Bronchial epithelial cell (primary cell): ENCODE data around the gene MMP15. TPM values are rescaled to one million over a fixed set of nuclear protein-coding genes. Genes with fewer than 3 reads are reported as not detected.
"Not testable (repeated sequence)": the region's sequence is repeated elsewhere in the genome, so short reads cannot be mapped to it uniquely, and the experiment has no call there.

Experiments
- DNase-seq: peaks from one replicate; pipeline ENCODE4 v3.0.0-alpha.2; 2010; ENCODE audit warnings: low read depth
- FAIRE-seq: peaks from 2 replicates; lab custom pipeline; 2011; peaks lifted over from hg19 to GRCh38; lab: Jason Lieb, UNC
- H3K27me3 ChIP-seq: 2 replicates; pipeline ENCODE4 v1.5.1; 2011; ENCODE audit warnings: low read length; ENCODE audit not compliant: control insufficient read depth, insufficient read depth
- H3K36me3 ChIP-seq: 2 replicates; pipeline ENCODE4 v1.5.1; 2011; ENCODE audit warnings: low read length; ENCODE audit not compliant: control insufficient read depth, insufficient read depth
- H3K4me3 ChIP-seq: 2 replicates; pipeline ENCODE4 v1.5.1; 2011; ENCODE audit warnings: mild to moderate bottlenecking, low read depth, low read length, control low read depth
- total RNA-seq: library from RNA; depleted of rRNA; stranded (reverse); fragments of >200 nt; gene quantifications from 2 replicates; pipeline ENCODE4 v1.2.1, GENCODE V29; 2014
- TF ChIP-seq, protein P1 (sequence below): IDR thresholded peaks from 2 replicates; pipeline ENCODE4 v1.5.1; 2011; ENCODE audit warnings: mild to moderate bottlenecking, moderate library complexity, low read length, control low read depth, inconsistent platforms; ENCODE audit not compliant: insufficient read depth, severe bottlenecking

MMP15 gene
- total RNA-seq, 1 donor from 2014 or later: 8.4 TPM

DNA sequence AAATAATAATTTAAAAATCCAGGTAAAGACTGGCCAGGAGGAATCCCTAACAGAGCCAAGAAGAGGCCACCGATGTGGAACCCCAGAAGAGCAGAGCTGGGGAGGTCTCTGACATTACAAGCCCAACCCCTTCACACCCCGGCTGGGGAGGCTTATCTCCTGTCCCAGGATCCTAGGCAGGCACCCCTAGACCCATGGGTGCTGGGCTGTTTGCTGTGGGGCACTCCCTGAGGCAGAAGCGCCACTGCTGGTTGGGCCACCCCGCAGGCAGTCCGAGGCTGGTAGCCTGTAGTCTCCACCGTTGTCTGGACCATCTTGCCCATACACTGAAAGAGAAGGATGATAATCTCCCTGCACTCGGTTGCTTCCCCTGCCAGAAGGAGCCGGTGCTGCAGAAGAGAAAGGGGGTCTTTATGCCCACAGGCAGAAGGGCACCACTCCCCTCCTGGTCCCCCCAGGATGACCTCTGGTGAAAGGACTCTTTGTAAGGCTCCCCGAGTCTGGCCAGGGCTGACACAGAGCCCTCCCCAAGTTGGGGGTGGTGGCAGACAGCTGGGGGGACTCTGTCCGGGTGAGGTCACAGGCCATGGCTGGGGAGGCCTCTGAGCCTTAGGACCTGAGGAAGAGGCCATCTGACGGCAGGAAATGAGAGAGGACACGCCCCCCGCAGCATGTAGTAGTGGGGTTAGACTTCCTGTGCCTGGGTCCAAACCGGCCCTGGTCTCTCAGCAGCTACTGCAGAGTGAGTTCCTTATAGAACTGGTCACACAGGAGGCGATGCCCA is 69.4 kb downstream of the MMP15 start:
- DNase-seq (no peak), FAIRE-seq (no peak)
- Histone ChIP-seq H3K27me3 (no peaks in the 10 kb centered on the region), H3K4me3 (no peak overlapping the region), H3K36me3 (no peaks in the 10 kb centered on the region)
- TF ChIP-seq, protein P1, sequence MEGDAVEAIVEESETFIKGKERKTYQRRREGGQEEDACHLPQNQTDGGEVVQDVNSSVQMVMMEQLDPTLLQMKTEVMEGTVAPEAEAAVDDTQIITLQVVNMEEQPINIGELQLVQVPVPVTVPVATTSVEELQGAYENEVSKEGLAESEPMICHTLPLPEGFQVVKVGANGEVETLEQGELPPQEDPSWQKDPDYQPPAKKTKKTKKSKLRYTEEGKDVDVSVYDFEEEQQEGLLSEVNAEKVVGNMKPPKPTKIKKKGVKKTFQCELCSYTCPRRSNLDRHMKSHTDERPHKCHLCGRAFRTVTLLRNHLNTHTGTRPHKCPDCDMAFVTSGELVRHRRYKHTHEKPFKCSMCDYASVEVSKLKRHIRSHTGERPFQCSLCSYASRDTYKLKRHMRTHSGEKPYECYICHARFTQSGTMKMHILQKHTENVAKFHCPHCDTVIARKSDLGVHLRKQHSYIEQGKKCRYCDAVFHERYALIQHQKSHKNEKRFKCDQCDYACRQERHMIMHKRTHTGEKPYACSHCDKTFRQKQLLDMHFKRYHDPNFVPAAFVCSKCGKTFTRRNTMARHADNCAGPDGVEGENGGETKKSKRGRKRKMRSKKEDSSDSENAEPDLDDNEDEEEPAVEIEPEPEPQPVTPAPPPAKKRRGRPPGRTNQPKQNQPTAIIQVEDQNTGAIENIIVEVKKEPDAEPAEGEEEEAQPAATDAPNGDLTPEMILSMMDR: no peak

DNA sequence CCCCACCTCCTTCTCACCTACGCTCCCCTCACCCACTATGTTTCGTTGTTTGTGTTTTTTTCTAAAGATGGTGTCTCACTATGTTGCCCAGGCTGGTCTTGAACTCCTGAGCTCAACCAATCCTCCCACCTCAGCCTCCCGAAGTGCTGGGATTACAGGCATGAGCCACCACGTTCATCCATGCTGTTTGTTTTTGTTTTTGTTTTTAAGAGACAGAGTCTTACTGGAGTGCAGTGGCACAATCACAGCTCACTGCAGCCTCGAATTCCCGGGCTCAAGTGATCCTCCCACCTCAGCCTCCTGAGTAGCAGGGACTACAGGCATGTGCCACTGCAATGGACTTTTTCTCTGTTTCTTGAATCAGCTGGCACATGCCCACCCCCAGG is 70.0 kb downstream of the MMP15 start:
- H3K27me3 ChIP-seq, H3K36me3 ChIP-seq, H3K4me3 ChIP-seq, DNase-seq, FAIRE-seq: not testable (repeated sequence)

DNA sequence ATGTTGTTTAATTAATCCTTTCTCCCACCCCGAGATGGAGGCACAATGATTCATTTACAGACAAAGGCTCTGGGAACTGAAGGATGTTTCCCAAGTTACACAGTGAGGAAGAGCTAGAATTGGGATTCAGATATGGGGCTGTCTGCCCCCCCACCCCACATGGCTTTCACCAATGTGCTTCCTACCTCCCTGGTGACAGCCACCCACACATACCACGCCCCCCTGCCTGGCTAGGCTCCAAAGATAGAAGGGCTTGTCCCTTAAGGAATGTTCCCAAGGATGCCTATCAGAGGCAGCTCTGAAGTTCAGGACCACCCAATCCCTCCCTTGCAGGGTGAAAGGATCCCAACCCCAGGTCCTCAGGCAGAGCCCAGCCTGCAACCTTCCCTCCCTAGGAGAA is 70.7 kb downstream of the MMP15 start:
- Histone ChIP-seq H3K27me3 (no peaks in the 10 kb centered on the region), H3K36me3 (no peaks in the 10 kb centered on the region), H3K4me3 (no peak overlapping the region)
- no peak for FAIRE-seq
- TF ChIP-seq, protein P1: no peak
- DNase-seq: no peak

Other genes starting within 250 kb of the MMP15 start
- 34.8 and 35.8 TPM in 2 replicates for gene KIFC3, start 223.3 kb upstream of the MMP15 start, total RNA-seq
- gene CNGB1, start 54.6 kb upstream of the MMP15 start, total RNA-seq: under 0.01 and 0.26 TPM in 2 replicates
- gene ZNF319, start 25.1 kb upstream of the MMP15 start, total RNA-seq: 2.4 and 3.8 TPM in 2 replicates
- 25.5 and 29.5 TPM in 2 replicates for gene USB1, start 24.3 kb upstream of the MMP15 start, total RNA-seq
- 30.3 and 31.4 TPM in 2 replicates for gene CFAP20, start 103.6 kb downstream of the MMP15 start, total RNA-seq
- 30.6 and 35.5 TPM in 2 replicates for gene CSNK2A2, start 172.4 kb downstream of the MMP15 start, total RNA-seq